Duodenal mucosa (tissue), 2 donors: ENCODE measurements around the gene SMYD3.

Experiments
- H3K27ac ChIP-seq: one replicate; pipeline ENCODE4 v1.7.0; 2013; ENCODE audit warnings: low read depth, low read length
- H3K27me3 ChIP-seq, 2 donors: one replicate each; pipeline ENCODE4 v1.7.0; 2013; ENCODE audit warnings: low read length in 2 of 2, control low read depth in 1 of 2; ENCODE audit not compliant: insufficient read depth in 2 of 2, control insufficient read depth in 1 of 2
- H3K36me3 ChIP-seq, 2 donors: one replicate each; pipeline ENCODE4 v1.7.0; 2013; ENCODE audit warnings: low read length in 2 of 2, control low read depth in 1 of 2; ENCODE audit not compliant: insufficient read depth in 2 of 2, control insufficient read depth in 1 of 2
- H3K4me1 ChIP-seq, 2 donors: one replicate each; pipeline ENCODE4 v1.7.0; 2013; ENCODE audit warnings: low read length in 2 of 2, control low read depth in 1 of 2; ENCODE audit not compliant: insufficient read depth in 2 of 2, control insufficient read depth in 1 of 2
- H3K4me3 ChIP-seq, 2 donors: one replicate each; pipeline ENCODE4 v1.7.0; 2013; ENCODE audit warnings: low read length in 2 of 2, low read depth in 1 of 2
- H3K9ac ChIP-seq, 2 donors: one replicate each; pipeline ENCODE4 v1.7.0; 2013; ENCODE audit warnings: low read length in 2 of 2, low read depth in 1 of 2
- H3K9me3 ChIP-seq, 2 donors: one replicate each; pipeline ENCODE4 v1.7.0; 2013; ENCODE audit warnings: low read length in 2 of 2, control low read depth in 1 of 2; ENCODE audit not compliant: control insufficient read depth in 1 of 2

SMYD3 gene

DNA sequence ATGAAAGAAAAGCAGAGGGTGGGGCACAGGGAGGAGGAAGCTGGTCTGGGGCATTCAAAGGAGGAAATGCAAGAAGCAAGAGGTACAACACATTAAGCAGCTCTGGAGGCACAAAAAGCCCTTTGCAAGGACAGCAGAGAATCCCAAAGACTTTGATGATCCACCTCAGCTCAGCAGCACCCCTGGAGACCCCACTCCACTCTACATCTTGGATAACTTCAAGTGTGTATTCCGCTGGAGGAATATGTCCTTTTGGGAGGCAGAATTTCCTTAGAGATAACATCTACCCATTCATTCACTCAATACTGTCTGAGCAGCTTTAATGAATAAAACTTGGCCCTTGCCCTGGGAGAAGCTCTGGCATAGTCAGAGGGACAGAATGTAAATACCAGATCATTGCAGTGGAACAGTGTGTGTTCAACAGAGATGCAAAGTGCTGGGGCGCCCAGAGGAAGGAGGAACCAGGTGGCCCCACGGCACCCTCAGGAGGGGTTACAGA, 752.6 kb downstream of the SMYD3 start:
- Histone ChIP-seq H3K4me1 (no peaks in the 10 kb centered on the region), H3K27ac (no peak overlapping the region), H3K36me3 (no peaks in the 10 kb centered on the region), H3K9me3 (no peaks in the 10 kb centered on the region), H3K4me3 (no peak overlapping the region), H3K27me3 (no peaks in the 10 kb centered on the region), H3K9ac (no peak overlapping the region)

DNA sequence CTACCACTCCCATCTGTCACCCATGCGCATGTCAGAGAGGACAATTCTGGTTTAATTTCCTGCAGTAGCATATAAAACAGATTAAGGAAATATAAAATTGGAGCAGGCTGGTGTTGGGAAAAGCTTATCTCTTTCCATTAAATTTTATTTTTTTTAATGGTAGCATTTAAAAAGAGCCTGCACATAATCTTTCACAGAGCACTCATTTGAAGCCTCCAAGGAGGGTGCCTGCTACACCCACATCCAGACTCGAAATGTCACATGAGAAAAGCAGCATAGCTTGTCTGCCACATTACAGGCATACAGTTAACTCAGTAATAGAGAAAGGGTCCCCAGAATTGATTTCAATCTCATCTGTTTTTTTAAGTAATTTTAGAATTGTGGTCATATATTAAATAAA, 753.3 kb downstream of the SMYD3 start:
- Histone ChIP-seq H3K4me1 (no peaks in the 10 kb centered on the region), H3K27me3 (no peaks in the 10 kb centered on the region), H3K4me3 (no peak overlapping the region), H3K27ac (no peak overlapping the region), H3K9me3 (no peaks in the 10 kb centered on the region), H3K9ac (no peak overlapping the region), H3K36me3 (no peaks in the 10 kb centered on the region)

GRCh38 chr1:245752561-245752960, 754.5 kb downstream of the SMYD3 start:
- Histone ChIP-seq H3K27ac (no peak overlapping the region), H3K27me3 (no peaks in the 10 kb centered on the region), H3K9me3 (no peaks in the 10 kb centered on the region), H3K36me3 (no peaks in the 10 kb centered on the region), H3K9ac (no peak overlapping the region), H3K4me1 (no peaks in the 10 kb centered on the region), H3K4me3 (no peak overlapping the region)

DNA sequence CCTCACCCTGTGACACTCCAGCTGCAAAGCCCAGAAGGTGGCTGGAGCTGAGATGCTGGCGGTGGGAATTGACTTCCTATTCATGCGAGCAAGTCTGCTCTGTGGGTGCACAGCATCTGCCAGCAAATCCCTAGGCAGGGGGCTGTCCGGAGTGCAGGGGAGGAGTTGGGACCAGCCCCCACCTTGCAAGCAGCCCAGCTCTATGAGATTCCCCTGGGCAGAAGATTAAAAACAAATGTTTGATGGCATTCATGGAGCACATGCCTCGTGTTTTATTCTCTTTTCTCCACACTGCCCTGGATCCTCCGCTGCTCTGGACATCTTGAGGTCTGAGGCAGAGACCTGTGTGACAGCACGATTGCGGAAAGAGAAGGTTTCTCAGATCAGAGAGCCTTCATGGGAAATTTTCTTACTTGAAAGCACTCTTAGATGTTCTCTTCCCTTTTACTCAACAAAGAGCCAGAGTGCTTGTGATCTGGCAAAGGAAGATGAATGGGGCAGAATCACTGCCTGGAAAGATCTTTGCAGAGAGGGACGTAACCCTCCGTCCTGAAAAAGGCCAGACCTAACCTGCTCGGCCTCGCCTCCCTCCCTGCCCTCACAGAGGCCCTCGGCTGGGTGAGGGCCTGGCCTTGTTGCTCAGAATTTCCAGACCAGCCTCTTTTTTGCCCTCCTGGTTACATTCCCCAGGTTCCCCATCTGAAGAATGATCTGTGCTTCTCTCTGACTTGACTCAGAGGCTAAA, 755.2 kb downstream of the SMYD3 start:
- H3K4me1 ChIP-seq: no peaks in the 10 kb centered on the region

GRCh38 chr1:245751116-245751515, 756.0 kb downstream of the SMYD3 start:
- no peaks in the 10 kb centered on the region for H3K9me3 ChIP-seq

More for the DNA sequence above, 755.2 kb downstream of the SMYD3 start:
- H3K4me3 ChIP-seq: no peak overlapping the region
- H3K9ac ChIP-seq: no peak overlapping the region
- H3K9me3 ChIP-seq: no peaks in the 10 kb centered on the region
- H3K36me3 ChIP-seq: no peaks in the 10 kb centered on the region
- H3K27me3 ChIP-seq: no peaks in the 10 kb centered on the region
- no peak overlapping the region for H3K27ac ChIP-seq

GRCh38 chr1:245750261-245750660, 756.8 kb downstream of the SMYD3 start:
- H3K4me3 ChIP-seq: no peak overlapping the region
- H3K36me3 ChIP-seq: no peaks in the 10 kb centered on the region
- H3K27ac ChIP-seq: no peak overlapping the region
- H3K27me3 ChIP-seq: no peaks in the 10 kb centered on the region
- no peak overlapping the region for H3K9ac ChIP-seq
- no peaks in the 10 kb centered on the region for H3K4me1 ChIP-seq
- H3K9me3 ChIP-seq: no peaks in the 10 kb centered on the region

More at GRCh38 chr1:245751116-245751515, 756.0 kb downstream of the SMYD3 start:
- Histone ChIP-seq H3K4me1 (no peaks in the 10 kb centered on the region), H3K4me3 (no peak overlapping the region), H3K9ac (no peak overlapping the region), H3K27ac (no peak overlapping the region), H3K36me3 (no peaks in the 10 kb centered on the region), H3K27me3 (no peaks in the 10 kb centered on the region)

DNA sequence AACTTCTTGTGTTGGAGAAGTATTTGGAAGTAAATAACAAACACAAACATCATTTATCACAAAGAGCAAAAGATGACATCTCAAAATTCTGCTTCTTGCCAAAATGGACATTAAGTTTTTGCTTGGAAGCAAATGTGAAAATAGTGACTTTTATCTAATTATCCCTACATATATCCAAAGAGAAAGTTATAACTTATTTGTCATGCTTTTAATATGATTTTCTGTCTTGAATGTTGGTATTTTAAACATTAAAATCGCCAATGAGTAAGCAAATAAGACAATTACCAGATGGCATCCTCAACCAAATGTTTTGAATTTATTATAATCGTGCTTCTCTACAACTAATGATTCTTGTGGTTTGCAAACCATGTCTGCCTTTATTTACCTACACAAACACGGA, 758.0 kb downstream of the SMYD3 start:
- H3K27ac ChIP-seq: no peak overlapping the region
- H3K4me3 ChIP-seq: no peak overlapping the region
- no peaks in the 10 kb centered on the region for H3K4me1 ChIP-seq
- H3K27me3 ChIP-seq: no peaks in the 10 kb centered on the region
- no peaks in the 10 kb centered on the region for H3K9me3 ChIP-seq
- H3K9ac ChIP-seq: no peak overlapping the region
- H3K36me3 ChIP-seq: no peaks in the 10 kb centered on the region

DNA sequence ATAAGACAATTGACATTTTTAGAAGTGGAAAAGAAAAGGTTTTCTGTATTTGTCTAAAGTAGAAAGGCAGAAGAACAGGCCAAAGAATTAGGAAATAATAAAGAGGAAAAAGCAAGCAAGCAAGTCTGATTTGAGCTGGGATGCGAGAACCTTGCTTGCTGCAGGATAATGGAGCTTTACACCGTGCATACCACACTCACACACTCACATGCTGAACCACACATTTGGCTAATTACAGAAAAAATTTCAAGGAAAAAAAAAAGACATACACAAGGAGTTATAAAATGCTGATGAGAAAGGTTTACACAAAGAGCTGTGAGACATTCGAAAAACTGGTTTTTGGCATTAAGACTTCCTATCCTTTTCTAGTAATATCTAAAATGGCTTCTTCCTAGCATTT, 758.4 kb downstream of the SMYD3 start:
- Histone ChIP-seq H3K27ac (no peak overlapping the region), H3K9ac (no peak overlapping the region), H3K9me3 (no peaks in the 10 kb centered on the region), H3K4me3 (no peak overlapping the region), H3K27me3 (no peaks in the 10 kb centered on the region), H3K36me3 (no peaks in the 10 kb centered on the region), H3K4me1 (no peaks in the 10 kb centered on the region)

GRCh38 chr1:245748240-245748639, 758.8 kb downstream of the SMYD3 start:
- Histone ChIP-seq H3K4me3 (no peak overlapping the region), H3K36me3 (no peaks in the 10 kb centered on the region), H3K9ac (no peak overlapping the region), H3K27me3 (no peaks in the 10 kb centered on the region), H3K27ac (no peak overlapping the region), H3K9me3 (no peaks in the 10 kb centered on the region), H3K4me1 (no peaks in the 10 kb centered on the region)

DNA sequence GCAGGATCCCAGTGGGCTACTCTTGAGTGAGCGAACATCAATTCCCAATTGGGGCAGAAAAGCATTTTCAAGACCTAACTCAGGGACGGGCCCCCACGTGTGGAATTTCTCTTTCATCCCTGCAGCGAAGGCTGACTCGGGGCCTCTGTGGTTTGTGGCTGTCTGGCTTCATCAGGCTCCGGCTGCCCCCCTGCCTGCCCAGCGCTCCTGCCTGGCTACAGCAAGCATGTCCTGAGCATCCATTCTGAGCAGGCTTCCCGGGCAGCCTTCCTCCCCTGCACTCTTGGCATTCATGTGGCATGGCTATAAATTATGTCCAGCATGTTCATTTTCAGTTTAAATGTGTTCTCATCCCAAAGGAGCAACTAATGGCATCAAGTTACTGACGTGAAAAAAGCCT, 764.2 kb downstream of the SMYD3 start:
- Histone ChIP-seq H3K27me3 (no peaks in the 10 kb centered on the region), H3K9ac (no peak overlapping the region), H3K4me3 (no peak overlapping the region), H3K4me1 (no peaks in the 10 kb centered on the region), H3K36me3 (no peaks in the 10 kb centered on the region), H3K9me3 (no peaks in the 10 kb centered on the region), H3K27ac (no peak overlapping the region)
